HG03575 (cell line): ENCODE measurements around the gene RAPGEF2.
"Not testable (repeated sequence)": the region's sequence is repeated elsewhere in the genome, so short reads cannot be mapped to it uniquely, and the experiment has no call there.

Source experiments
- ATAC-seq: cut with Tn5 transposase; IDR thresholded peaks from one replicate; pipeline ENCODE4 v1.9.1; 2021; ENCODE audit not compliant: unreplicated experiment, insufficient number of reproducible peaks, low FRiP score; ENCODE audit errors: extremely low read depth

RAPGEF2 gene

DNA sequence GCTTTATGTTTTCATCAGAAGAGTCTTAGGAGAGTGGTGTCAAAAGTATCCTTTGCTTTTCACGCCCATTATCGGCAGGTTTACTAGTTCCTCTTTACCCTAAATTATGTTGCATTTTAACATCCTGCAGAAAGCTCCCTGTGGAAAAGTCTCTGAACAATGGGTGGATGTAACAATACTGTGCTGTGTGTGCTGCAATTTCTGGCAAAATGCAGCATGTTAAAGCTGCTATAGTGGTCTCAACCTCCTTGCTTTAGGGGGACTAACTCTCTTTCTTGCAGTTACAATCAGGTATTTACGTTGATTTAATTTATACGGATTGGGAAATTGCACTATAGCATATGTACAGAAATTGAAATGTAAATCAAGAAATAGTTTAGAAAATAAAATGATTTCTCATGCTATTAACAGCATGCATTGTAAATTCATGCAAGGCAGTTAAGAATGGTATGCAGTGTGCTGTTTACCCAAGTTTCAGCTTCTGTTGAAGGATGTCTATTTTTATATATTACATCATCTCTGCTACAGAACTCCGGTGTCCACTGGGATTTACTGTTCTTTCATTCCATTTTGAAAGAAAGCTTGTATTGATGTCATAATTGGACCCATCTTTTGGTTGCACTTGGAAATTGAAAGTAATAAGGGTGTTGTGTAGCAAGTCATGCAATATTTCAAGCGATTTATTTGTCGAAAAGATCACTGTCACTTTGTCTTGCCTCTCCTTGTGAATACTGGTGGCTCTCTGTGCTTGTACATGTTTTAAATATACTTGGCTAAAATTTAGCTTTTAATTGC, 145.7 kb downstream of the RAPGEF2 start:
- ATAC-seq: no peak

DNA sequence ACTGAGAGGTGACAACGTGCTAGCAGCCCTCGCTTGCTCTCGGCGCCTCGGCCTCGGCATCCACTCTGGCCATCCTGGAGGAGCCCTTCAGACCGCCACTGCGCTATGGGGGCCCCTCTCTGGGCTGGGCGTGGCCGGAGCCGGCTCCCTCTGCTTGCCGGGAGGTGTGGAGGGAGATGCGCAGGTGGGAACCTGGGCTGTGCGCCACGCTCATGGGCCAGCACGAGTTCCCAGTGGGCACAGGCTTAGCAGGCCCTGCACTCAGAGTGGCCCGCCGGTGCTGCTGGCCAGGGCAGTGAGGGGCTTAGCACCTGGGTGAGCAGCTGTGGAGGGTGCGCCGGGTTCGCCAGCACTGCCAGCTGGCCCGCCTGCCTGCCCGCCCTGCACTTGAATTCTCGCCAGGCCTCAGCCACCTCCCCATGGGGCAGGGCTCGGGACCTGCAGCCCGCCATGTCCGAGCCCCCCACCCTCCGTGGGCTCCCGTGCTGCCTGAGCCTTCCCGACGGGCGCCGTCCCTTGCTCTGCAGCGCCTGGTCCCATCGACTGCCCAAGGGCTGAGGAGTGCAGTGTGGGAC, 148.0 kb downstream of the RAPGEF2 start:
- ATAC-seq: no peak

DNA sequence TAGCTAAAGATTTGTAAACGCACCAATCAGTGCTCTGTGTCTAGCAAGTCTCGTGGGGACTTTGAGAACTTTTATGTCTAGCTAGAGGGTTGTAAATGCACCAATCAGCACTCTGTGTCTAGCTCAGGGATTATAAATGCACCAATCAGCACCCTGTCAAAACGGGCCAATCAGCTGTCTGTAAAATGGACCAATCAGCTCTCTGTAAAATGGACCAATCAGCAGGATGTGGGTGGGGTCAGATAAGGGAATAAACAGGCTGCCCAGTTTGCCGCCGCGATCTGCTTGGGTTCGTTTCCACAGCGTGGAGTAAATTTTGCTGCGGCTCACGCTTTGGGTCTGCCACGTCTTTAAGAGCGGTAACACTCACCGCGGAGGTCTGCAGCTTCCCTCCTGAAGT, 148.7 kb downstream of the RAPGEF2 start:
- not testable (repeated sequence) for ATAC-seq

DNA sequence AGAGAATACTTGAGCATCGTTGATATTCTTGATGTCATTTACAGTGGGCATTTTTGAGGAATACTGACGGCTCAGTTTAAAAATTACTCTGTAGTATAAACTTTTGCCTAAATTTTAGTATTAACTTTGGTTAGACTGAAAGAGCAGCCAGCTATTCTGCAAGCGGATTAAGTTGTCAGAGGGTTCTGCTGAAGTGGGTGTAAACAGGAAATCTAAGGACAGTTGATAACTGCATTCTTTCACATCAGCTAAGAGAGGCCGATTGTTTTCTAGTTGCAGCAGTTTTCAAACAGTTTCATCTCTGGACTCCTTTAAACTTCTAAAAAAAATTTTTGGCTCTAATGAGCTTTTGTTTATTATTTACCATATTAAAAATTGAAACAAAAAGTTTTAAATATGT, 149.6 kb downstream of the RAPGEF2 start:
- ATAC-seq: no peak

DNA sequence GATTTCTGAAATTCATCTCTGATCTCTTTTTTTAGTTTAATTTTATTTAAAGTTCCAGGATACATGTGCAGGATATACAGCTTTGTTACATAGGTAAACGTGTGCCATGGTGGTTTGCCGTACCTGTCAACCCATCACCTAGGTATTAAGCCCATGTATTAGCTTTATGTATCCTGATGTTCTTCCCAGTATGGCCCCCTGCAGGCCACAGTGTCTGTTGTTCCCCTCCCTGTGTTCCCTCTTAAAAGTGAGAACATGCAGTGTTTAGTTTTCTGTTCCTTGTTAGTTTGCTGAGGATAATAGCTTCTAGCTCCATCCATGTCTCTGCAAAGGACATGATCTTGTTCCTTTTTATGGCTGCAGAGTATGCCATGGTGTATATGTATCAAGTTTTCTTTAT, 153.2 kb downstream of the RAPGEF2 start:
- ATAC-seq: no peak

DNA sequence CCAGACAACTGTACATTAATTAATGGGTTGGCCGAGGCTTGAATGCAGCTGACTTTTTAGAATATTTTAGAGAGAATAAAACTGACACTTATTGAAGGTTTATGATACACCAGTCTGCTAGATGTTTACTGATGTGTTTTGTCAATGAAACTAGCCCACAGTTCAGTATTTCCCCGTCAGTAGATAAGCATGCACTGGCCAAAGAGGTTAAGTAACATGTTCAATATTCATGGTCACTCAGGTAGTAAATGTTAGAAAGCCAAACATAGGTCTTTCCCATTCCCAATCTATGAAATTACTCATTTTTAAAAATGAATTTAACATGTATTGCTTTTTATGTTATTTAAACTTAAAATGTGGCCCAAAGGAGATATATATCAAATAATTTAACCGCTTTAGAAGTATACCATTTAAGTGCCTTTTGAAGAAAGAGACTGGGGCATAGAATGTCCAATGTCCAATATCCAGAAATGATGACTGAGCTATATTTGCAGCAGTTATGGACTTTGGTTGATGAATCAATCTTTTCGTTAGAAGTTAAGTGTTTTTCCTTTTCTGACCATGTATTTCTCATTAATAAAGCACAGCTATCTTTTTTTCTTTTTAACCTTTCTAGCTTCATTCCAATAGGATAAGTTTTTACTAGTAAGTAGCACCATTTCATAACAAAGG, 156.1 kb downstream of the RAPGEF2 start:
- ATAC-seq: no peak

DNA sequence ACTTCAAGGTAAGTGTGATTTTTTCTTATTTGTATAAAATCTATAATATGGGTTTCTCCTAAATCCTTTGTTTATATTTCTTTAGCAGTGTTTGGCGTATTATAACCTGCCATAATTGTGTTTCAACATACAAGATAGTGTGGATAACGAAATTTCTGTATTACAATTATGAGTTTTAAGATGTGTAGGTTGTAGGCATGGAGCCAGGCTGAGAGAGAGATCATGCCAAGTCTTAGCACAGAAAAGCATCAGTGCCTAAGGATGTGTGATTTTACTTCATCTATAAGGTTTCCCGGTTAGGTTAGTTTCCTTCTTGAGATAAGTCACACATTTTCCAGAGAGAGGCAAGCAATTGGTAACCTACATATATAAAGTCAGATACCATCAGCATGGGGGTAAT, 161.2 kb downstream of the RAPGEF2 start:
- ATAC-seq: no peak

DNA sequence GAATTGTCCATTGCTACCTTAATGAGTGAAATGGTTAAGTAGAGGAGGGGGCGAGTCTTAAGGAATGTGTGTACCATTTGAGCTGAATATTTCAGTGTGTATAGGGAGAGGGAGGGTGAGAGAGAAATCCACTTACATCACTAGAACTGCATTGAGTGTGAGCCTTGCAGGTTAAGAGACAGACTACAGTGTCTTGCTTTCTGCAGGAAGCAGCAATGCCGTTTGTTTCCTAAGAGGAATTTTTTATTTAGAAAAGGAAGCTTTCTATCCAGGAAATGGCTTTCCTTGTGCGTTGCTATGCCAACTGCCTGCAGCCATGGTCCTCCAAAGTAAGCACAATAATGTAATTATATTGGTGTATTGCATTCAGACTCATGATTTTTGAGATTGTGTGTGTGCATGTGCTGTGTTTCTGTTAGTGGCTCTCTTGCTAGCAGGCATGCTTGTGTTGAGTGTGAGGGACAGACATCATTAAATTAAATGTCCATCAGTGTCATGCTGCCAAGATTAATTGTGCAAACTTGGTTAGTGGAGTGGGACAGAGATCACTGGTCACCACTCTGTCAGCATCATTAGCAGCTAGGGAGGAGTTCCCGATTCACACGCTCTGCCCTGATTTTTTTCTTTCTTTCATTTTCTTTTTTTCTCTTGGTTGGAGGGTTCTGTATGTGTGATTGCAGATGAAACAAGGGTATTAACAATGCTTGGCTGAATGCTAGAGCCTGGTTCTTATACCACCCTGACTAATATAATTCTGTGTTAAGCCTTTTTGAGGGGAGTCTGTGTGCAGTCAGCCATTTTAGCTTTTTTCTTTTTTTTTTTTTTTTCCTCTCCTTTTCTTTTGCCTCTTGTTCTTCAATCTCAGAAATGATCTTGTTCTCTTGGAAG, 164.3 kb downstream of the RAPGEF2 start:
- ATAC-seq: no peak

DNA sequence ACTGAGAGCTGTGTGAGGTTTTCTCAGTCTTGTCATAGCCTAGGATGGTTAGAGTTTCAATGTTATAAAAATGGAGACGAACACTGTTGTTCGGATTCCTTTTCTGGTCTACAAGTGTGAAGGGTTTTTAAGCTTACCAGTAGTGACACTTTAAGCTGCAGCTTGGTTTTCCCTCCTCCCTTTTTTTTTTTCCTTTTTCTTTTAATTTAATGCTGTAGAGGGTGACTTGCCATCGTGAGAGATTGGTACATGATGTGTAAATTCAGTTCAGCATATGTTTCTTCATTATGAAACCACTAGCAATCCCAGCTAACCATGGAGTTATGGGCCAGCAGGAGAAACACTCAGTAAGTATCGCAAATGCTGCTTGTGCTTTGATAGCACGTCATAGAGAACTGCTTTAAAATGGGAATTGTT, 165.0 kb downstream of the RAPGEF2 start:
- no peak for ATAC-seq

DNA sequence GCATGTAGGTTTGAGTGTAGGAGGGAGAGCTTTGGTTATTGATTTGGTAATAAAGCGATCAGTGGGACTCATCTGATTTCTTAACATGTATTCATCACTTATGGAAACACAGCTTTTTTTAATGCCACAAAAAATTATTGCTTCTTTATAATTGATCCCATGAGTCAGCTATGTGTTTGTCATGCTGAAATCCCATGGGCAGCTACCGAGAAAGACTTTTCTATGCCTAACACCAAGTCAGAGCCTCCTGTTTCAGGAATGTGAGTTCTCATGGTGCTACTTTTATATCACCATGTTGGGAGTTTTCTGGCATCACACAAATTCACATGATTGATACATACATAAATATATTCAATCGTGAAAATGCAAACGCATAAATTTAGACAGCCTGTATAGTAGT, 165.7 kb downstream of the RAPGEF2 start:
- no peak for ATAC-seq

DNA sequence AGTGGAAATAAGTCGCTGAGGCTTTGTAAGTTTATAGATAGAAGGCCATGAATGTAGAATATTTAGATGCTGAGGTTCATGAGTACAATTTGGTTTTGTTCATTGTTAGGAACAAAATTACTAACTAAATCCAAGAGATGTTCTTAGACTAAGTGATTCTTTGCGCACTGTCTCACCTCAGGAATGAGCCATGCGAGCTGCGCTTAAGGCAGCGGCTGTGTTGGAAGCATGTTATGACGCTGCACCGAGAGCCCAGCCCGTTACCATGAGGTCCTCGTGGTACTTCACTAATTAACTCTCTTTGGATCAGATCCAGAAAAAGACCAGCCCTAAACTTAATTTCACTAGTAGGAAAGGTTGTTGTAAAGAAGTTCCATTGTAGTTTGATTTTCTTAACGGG, 166.2 kb downstream of the RAPGEF2 start:
- ATAC-seq: no peak

DNA sequence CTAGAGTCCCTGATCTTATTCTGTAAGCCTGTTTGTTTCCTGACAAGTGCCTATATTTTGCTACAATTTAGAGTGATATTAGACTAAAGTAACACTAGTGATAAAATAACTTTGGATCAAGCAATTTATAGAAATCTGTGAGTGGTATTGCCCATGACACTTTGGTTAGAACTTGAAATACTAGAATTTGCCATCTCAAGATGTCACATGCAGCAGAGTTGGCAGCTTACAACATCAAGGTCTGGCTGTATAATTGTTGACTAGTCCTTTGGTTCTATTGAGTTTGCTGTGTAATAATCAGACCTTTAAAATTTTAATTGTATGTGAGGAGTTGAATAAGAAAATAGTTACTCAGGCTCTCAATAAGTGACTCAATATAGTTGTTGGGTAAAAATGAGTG, 167.1 kb downstream of the RAPGEF2 start:
- no peak for ATAC-seq

DNA sequence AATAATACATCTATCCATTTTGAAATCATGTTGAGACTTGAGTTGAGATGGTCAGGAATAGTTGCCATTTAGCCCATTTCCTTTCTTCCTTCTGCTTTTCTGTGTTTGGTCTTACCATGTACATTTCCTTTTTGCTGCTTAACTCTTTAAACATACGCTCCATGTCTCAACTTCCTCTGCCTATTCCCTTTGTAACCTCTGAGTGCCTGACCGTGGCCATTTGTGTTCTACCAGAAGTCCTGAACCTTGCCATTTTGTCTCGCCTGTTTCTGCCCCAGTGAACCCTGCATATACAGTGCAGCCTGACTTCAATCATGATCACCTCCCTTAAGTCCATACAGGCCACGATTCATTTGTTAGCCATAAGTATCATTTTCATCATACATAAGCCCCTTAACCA, 169.0 kb downstream of the RAPGEF2 start:
- no peak for ATAC-seq

DNA sequence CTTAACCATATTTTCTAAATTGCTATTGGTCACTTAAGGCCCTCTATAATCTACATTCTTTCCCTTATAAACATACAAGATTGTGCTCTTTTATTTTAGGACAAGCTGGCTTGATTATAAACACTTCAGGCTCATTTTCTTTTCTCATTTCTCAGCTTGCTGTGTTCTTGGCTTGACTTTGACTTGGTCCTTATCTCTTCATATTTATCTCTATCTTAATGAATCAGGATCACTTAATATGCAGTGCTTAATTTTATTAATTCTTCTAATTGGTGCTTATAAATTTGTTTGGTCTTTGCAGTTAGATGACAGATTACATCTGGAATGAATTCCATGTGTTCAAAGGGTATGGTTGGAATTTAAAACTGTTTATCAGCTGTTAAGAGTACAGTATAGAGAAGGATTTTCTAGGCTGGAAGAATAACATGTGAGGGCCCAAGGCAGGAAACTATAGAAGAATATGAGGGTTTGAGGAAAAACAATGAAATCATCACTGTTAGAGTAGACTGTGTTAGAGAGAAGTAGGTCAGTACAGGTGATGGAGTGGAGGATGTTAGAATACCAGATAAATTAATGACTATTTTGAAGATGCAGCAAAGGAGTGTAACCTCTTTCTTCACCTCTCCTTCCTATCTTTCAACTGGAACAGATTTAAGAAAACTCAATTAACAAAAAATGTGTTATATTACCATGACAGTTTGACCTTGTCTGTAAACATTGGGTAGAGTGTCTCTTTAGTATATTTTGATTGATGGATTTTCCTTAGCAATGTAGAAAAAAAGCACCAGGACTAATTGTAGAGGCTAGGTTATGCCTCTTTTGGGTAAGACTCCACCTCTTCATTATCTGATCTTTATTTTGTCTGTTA, 169.6 kb downstream of the RAPGEF2 start:
- ATAC-seq: no peak

DNA sequence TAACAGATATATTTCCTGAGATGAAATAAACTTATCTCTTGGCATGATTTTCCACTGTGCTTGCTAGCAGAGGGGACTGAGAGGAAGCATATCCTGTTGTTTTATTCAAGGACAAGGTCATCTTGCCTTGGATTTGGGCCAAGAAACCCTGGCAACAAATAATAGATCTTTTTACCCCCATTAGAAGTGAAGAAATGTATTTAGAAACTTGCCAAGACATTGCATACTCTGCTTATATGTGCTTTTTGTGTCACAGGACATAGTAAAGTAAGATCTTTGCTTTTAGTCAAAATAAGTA, 170.2 kb downstream of the RAPGEF2 start:
- ATAC-seq: no peak

DNA sequence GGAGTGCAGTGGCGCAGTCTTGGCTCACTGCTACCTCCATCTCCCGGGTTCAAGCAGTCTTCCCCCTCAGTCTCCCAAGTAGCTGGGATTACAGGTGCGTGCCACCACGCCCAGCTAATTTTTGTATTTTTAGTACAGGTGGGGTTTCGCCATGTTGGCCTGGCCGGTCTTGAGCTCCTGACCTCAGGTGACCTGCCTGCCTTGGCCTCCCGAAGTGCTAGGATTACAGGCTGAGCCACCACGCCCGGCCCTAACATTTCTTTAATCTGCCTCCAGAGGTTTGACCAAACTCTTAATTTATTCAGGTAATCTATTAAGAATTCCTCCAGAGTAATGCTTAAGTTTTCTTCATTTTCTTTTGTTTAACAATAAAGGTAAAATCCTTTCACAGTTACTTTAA, 171.0 kb downstream of the RAPGEF2 start:
- ATAC-seq: no peak

DNA sequence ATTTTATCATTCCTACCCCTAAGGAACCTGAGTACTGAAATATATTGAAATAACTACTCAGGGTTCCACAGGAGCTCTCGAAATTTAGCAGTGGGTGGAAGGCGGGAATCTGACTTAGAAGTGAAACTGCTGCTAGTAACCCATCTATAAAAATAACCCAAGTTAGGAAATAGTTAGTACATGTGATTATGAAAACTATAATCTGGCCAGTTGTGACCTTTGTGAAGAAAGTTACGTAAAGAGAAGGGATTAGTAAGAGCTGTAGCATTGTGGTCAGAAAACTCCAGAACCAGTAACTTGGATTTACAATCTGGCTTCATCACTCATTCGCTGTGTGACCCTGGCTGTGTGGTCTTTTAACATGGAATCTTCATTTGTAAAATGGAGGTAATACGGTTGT, 175.5 kb downstream of the RAPGEF2 start:
- ATAC-seq: no peak

DNA sequence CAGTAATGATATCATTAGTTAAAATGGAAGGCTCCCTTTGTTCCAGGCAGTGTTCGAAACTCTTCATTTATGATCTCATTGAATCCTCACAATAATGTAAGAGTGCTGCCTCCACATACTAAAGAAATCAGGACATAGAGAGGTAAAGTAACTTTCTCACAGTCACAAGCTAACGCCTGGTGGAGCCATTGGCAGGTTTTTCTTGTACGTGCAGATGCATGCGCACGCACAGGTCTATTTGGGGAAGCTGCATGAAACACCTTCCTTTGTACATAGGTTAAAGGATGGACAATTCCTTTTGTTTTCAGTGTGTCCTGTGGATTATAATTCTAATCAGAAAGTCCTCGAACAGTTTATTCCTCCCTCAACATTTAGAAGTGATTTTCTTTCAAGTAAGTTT, 176.2 kb downstream of the RAPGEF2 start:
- no peak for ATAC-seq
